ENCODE results near the gene NECAB3. TPM values are rescaled to one million over a fixed set of nuclear protein-coding genes. Genes with fewer than 3 reads are reported as not detected.

NECAB3 gene
- polyA plus RNA-seq, 3 donors from 2014 or later: 2.5 to 3.8 (median 2.9) TPM

DNA sequence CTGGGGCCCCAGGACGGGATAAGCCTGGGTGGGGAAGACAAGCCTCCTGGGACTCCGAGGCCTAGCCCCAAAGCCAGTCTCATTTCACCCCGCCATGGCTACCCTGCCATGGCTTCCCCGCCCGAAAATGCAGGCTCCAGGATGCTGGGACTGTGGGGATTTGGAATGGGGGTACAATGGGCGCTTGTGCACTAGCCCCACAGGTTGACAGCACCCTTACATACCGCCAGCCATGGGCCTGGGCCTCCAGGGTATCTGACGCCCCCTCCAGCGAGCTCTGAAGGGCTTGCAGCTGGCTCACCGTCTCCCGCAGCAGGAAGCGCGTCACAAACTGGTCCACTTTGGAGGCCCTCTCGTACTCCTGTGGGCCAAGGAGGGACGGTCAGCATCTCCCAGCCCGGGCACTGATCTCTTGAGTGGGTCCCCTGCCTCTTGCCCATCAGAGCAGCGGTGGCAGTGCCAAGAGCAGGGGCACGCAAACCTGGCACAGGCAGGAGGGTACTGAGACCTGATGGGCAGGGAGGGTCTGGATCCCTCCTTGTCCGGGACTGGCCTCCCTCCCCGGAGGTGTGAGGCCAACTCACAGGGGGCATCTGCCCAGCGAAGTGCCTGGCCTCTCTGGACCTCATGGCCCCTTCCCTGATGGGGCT is 14.1 kb downstream of the NECAB3 start:
- no peak overlapping the region for H3K4me3 Mint-ChIP-seq
- peaks cover 3 to 7% (median 7%) of the 10 kb centered on the region in 3 donors for H3K27me3 Mint-ChIP-seq (ENCODE audit: low read depth in 3 of 3)
- peaks cover 21% of the 10 kb centered on the region in 2 donors for H3K4me1 Mint-ChIP-seq
- no peaks in the 10 kb centered on the region for H3K9me3 Mint-ChIP-seq
- no peak overlapping the region for H3K27ac Mint-ChIP-seq
- H3K36me3 Mint-ChIP-seq: no peaks in the 10 kb centered on the region
- DNase-seq: no peak

DNA sequence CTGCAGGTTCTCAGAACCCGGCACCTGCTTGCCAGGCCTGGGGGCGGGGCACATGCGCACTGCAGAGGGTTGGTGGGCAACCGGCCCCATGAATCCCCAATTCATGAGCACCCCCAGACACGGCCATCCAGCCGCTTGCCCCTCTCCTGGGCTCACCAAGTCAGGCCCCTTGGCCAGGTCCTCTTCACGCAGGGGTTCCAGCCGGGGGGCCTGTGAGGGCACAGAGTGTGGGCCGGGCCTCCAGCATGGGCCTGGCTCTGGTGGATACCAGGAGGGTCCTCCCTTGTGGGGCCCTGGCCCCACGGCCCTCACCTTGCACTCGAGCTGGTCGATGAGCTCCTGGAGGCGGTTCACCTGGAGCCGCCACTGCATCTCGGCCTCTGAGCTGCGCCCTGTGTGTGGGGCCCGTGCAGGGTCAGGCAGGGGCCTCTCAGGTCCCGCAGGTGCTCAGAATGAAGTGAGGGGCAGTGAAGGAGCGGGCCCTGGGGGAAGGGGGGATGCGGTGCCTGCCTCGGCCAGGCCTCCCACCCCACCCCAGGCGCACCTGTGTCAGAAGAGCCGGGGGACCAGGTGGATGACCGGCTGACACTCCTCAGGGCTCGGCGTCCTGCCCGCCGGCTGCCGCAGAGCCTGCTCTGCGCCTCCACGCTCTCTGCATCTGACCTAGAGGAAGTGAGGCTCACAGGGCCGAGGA is 14.7 kb downstream of the NECAB3 start:
- Mint-ChIP-seq H3K27ac (no peak overlapping the region), H3K9me3 (no peaks in the 10 kb centered on the region), H3K4me1 (peaks cover 14 to 15% of the 10 kb centered on the region in 2 donors), H3K36me3 (no peaks in the 10 kb centered on the region), H3K27me3 (ENCODE audit: low read depth in 3 of 3) (peaks cover 3 to 7% (median 4%) of the 10 kb centered on the region in 3 donors), H3K4me3 (no peak overlapping the region)
- DNase-seq: no peak

DNA sequence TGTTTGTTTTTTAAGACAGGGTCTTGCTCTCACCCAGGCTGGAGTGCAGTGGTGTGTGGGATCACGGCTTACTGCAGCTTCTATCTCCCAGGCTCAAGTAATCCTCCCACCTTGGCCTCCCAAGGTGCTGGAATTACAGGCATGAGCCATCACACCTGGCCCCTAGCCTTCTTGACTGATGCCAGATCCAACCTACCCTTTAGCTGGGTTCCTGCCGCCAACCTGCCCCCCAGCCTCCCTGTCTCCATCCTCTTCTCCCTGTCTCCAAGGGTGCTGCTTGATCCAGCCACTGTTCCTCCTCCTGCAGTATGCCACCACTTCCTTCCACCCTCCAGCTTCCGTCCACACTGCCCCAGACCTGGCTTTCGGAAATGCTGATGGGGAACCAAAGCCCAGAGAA is 15.3 kb downstream of the NECAB3 start:
- peak overlapping the region in 1 of 6 donors; percentile 49 for H3K27ac Mint-ChIP-seq
- no peak overlapping the region for H3K4me3 Mint-ChIP-seq
- H3K36me3 Mint-ChIP-seq: no peaks in the 10 kb centered on the region
- H3K27me3 Mint-ChIP-seq (ENCODE audit: low read depth in 3 of 3): peaks cover 3 to 7% (median 4%) of the 10 kb centered on the region in 3 donors
- peaks cover 9% of the 10 kb centered on the region in 2 donors for H3K4me1 Mint-ChIP-seq
- no peaks in the 10 kb centered on the region for H3K9me3 Mint-ChIP-seq
- DNase-seq: no peak

DNA sequence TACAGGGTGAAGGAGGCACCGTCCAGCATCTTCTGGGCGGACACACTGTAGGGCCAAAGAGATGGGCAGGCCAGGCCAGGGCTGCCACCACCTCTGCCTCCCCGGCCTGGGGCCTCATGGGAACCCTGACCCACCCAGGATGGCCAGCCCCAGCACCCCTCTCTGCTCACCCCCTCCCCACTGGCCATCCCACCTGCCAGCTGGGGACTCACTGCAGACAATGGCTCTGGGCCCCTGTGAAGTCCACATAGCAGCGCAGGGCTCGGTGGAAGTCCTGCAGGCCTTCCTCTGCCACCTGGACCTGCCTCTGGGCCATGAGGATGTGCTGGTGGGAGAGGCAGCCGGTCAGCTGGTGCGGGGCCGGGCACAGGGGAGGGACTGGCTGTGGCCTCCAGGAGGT is 15.7 kb downstream of the NECAB3 start:
- no peaks in the 10 kb centered on the region for H3K36me3 Mint-ChIP-seq
- no peak overlapping the region for H3K27ac Mint-ChIP-seq
- no peaks in the 10 kb centered on the region for H3K9me3 Mint-ChIP-seq
- H3K4me1 Mint-ChIP-seq: peaks cover 7% of the 10 kb centered on the region in 2 donors
- no peak overlapping the region for H3K4me3 Mint-ChIP-seq
- H3K27me3 Mint-ChIP-seq (ENCODE audit: low read depth in 3 of 3): peaks cover 3 to 4% (median 4%) of the 10 kb centered on the region in 3 donors
- no peak for DNase-seq

DNA sequence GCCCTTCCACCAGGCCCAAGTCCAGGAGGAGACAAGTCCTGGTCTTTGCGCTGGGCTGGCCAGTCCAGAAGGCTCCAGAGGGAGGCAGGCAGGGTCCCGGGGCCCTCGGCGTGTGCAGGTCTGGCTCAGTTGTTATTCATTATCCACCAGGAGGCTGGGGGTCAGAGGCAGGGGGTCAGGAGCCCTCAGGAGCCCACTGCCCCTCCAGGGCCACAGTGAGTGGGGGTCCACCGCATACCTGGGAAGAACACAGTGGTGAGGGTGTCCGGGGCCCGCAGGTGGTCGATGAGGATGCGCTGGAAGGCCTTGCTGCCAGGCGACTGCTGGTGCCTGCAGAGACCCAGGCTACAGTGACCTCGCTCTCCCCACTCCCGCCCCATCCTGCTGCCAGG is 16.5 kb downstream of the NECAB3 start:
- Mint-ChIP-seq H3K4me1 (peaks cover 3% of the 10 kb centered on the region in 2 donors), H3K9me3 (no peaks in the 10 kb centered on the region), H3K36me3 (no peaks in the 10 kb centered on the region), H3K27me3 (ENCODE audit: low read depth in 3 of 3) (peaks cover 1 to 4% (median 3%) of the 10 kb centered on the region in 3 donors), H3K4me3 (no peak overlapping the region), H3K27ac (no peak overlapping the region)
- DNase-seq: no peak

DNA sequence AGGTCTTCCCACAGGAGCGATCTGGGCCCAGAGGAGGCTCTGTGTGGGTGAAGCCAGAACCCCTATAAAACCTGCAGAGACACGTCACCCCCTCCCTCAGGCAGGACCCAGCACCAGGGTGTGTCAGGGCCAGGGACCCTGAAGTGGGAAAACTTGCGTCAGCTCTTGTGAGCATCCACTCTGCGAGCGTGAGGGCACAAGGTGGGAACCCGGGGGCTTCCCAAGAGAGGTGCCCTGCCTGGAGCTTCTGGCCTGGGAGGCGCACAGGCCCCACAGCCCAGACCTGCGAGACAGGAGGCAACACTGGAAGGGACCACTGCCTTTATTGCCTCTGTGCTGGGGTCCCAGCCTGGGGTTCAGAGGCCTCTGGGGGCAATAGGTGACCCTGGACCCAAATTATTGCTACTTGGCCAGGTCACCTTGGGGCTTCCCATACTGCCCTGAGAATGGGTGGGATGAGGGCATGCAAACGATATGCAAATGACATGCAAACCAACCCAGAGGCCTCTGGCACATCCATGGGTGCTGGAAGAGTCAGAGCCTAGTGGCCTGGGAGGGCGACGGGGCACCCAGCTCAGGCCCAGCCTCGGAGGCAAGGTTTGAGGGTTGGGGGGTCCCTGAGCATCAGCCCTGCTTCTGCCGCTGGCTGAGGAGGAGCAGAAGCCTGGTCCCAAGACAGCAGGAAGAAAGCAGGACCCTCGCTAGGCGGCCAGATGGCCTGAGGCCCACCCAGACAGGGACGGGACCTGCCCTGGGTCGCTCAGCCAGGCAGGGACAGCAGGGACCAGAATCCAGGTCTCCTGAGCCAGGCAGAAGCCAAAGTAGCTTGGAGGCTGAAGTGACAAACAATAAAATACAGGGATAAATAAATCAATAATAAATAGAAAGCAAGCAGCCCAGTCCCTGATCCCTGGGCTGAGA is 17.2 kb downstream of the NECAB3 start:
- Mint-ChIP-seq H3K4me3 (no peak overlapping the region), H3K4me1 (no peaks in the 10 kb centered on the region), H3K9me3 (no peaks in the 10 kb centered on the region), H3K27ac (no peak overlapping the region), H3K27me3 (ENCODE audit: low read depth in 3 of 3) (peaks cover 0 to 4% (median 2%) of the 10 kb centered on the region in 3 donors), H3K36me3 (no peaks in the 10 kb centered on the region)
- no peak for DNase-seq

DNA sequence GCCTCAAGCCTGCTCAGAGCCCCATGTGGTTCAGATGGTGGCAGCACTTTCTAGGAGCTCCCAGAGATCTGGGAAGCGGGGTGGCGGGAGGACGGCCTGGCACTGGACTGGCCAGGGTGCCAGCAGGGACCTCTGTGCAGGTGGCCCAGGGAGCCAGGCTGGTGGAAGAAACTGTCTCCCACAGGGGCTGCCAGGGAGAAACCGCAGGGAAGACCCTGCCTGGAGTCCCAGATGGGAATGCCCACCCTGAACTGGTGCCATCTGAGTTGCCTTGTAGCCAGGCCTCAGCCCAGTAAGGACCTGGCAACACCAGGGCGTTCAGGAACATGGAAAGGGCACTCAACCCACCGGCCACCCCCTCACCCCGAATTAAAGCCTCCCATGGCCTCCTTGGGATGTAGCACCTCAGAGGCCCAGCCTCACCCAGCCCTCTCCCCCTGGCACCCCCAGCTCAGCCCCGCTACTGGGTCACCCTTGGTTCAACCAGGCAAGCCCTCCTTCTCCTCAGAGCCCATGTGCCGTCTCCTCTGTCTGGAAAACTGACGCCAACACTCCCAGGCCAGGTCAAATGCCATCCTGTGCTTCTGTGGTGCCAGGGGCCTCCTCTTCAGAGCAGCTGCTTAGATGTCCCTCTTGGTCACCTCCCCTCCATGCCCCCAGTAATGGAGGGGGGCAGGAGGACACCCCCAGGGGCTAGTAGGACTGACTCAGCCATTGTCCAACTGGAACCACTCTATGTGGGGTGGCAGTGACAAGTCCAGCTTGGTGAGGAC is 18.0 kb downstream of the NECAB3 start:
- no peak overlapping the region for H3K27ac Mint-ChIP-seq
- H3K4me1 Mint-ChIP-seq: no peaks in the 10 kb centered on the region
- H3K36me3 Mint-ChIP-seq: no peaks in the 10 kb centered on the region
- DNase-seq: no peak
- H3K4me3 Mint-ChIP-seq: no peak overlapping the region
- H3K9me3 Mint-ChIP-seq: no peaks in the 10 kb centered on the region
- peaks cover 0 to 4% (median 0%) of the 10 kb centered on the region in 3 donors for H3K27me3 Mint-ChIP-seq (ENCODE audit: low read depth in 3 of 3)

DNA sequence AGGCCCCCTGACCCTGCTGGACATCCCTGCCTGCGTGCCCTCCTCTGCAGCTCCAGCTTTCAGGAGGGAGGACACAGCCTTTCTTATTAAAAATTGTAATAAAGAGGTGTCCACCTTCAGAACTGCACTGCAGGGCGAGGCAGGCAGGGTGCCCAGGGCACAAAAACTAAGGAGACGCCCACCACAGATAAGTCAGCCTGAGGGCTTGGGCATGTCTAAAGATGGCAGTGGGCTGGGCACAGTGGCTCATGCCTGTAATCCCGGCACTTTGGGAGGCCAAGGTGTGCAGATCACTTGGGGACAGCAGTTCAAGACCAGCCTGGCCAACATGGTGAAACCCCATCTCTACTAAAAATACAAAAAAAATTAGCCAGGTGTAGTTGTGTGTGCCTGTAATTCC is 19.1 kb downstream of the NECAB3 start:
- Mint-ChIP-seq H3K27ac (no peak overlapping the region), H3K27me3 (ENCODE audit: low read depth in 3 of 3) (peaks cover 0 to 4% (median 0%) of the 10 kb centered on the region in 3 donors)

DNA sequence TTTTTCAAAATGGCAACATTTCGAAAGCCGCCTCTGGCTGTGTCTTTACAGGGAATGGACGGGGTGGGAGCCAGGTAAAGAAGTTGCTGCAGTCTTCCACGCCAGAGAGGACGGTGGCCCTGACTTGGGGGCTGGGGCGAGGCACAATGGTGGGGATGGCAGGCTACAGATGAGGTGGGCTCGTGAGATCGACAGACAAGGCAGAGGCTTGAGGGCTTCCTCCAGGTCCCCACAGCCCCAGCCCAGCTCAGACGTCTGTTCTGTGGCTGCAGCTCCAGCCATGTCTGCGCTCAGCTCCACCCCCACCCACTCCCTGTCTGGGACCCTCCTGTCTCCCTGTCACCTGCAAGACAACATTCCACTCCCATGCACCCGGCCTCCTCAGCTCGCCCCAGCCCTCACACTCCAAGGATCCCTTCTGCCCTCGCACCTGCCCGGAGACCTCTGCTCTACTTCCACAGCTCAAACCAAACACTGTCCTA is 19.5 kb downstream of the NECAB3 start:
- H3K36me3 Mint-ChIP-seq: no peaks in the 10 kb centered on the region
- no peak for DNase-seq
- H3K9me3 Mint-ChIP-seq: no peaks in the 10 kb centered on the region
- H3K27ac Mint-ChIP-seq: no peak overlapping the region
- H3K4me1 Mint-ChIP-seq: peaks cover 2 to 3% of the 10 kb centered on the region in 2 donors
- no peak overlapping the region for H3K4me3 Mint-ChIP-seq
- peaks cover 0 to 4% (median 0%) of the 10 kb centered on the region in 3 donors for H3K27me3 Mint-ChIP-seq (ENCODE audit: low read depth in 3 of 3)

More for the DNA sequence above, 19.1 kb downstream of the NECAB3 start:
- DNase-seq: no peak
- Mint-ChIP-seq H3K4me1 (no peaks in the 10 kb centered on the region), H3K9me3 (no peaks in the 10 kb centered on the region), H3K36me3 (no peaks in the 10 kb centered on the region), H3K4me3 (no peak overlapping the region)

DNA sequence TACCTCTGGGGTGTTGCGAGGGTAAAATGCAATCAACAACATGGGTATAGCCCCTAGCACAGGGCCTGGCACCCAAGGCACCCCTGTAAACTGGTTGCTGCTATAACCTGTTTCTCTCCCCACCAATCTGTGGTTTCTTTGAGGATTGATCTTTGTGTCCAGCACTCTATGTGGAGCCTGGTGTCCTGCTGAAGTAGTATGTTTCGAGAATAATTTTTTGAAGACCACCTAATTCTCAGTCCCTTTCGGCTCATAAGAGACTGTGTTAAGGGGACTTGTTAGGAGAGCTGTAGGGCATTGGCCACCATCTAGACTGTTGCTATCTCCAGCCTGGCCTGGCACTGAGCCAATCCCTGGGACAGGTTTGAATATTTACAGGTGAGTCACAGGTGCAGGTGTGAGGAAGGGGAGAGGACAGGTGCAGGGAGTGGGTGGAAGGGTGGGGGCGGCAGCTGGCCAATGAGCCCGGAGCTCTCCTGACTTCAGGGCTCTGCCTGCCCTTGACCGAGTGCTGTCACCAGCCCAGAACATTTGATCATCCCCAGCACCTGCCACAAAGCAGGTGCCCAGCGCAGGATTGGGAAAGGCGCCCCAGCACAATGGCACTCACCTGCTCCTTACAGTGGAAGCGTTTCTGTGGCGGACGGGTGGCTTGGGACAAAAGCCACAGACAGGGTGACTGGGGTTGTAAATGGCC is 20.2 kb downstream of the NECAB3 start:
- H3K27ac Mint-ChIP-seq: no peak overlapping the region

DNA sequence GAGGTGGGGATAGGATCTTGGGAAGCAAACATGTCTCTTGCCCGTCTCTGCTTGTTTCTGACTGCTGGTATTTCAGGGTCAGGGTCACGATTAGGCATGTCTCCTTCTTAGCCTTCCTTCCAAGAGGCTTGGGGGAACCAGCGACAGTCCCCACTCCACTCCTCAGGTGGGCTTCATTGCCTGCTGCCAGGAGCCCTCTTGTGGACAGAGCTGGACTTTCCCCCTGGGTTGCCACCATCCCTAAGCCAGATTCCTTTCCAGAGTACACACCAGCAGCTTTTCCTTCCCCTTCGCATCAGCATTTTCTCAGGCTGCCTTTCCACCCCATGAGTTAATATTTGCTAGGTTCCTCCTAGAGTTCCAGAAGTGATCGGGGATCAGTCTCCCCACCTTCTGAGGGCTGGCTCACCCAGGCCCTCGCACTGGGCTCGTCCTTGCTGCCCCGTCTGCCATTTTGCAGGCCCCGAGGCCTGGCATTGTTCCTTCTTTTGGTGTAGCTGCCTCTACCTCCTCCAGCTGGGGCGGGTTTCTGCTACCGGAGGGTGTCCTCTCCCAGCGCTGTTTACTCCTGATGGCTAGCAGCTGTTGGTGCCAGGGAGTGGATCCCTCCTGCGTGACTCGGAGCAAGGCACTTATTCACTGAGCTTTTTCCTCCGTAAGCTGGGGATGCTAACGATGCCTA is 20.9 kb downstream of the NECAB3 start:
- Mint-ChIP-seq H3K27me3 (ENCODE audit: low read depth in 3 of 3) (peaks cover 0 to 4% (median 0%) of the 10 kb centered on the region in 3 donors), H3K36me3 (no peaks in the 10 kb centered on the region), H3K27ac (peak overlapping the region in 2 of 6 donors; percentile 15 to 40), H3K4me3 (no peak overlapping the region), H3K4me1 (peaks cover 13 to 17% of the 10 kb centered on the region in 2 donors), H3K9me3 (no peaks in the 10 kb centered on the region)
- DNase-seq: peak; percentile 20 to 48 (median 38)

More for the DNA sequence above, 20.2 kb downstream of the NECAB3 start:
- peaks cover 6 to 10% of the 10 kb centered on the region in 2 donors for H3K4me1 Mint-ChIP-seq
- no peaks in the 10 kb centered on the region for H3K9me3 Mint-ChIP-seq
- no peaks in the 10 kb centered on the region for H3K36me3 Mint-ChIP-seq
- no peak overlapping the region for H3K4me3 Mint-ChIP-seq
- no peak for DNase-seq
- H3K27me3 Mint-ChIP-seq (ENCODE audit: low read depth in 3 of 3): peaks cover 0 to 4% (median 0%) of the 10 kb centered on the region in 3 donors

DNA sequence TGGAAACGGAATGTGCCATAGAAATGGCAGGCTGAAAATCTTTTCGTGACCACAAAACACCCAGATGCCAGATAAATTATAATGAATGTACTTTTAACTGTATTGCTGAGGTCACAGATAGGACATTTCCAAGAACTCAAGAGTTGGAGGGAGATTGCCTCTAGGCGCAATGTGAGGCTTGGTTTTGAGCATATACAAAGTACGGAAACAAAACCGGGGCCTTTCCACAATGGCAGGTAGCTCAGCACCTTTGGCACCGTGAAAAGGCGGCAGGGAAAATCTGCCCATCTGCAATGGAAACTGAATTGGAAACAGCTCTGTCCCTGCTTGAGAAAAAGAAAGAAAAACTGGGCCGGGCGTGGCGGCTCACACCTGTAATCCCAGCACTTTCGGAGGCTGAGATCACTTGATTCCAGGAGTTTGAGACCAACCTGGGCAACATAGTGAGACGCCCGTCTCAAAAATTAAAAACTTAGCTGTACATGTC is 22.6 kb downstream of the NECAB3 start:
- Mint-ChIP-seq H3K9me3 (no peaks in the 10 kb centered on the region), H3K4me1 (peaks cover 28% of the 10 kb centered on the region in 2 donors), H3K27me3 (ENCODE audit: low read depth in 3 of 3) (peaks cover 0 to 7% (median 2%) of the 10 kb centered on the region in 3 donors), H3K4me3 (no peak overlapping the region), H3K36me3 (peaks cover 0 to 4% (median 0%) of the 10 kb centered on the region in 3 donors), H3K27ac (no peak overlapping the region)
- DNase-seq: no peak

Data from immature natural killer cell (primary cell).